Skin of body (tissue), 2 donors: ENCODE measurements around the gene MPP1. TPM values are rescaled to one million over a fixed set of nuclear protein-coding genes. Genes with fewer than 3 reads are reported as not detected.

Experiments
- DNase-seq: peaks from one replicate; lab custom pipeline; 2025; lab: John Stamatoyannopoulos, UW
- total RNA-seq: library from RNA; depleted of rRNA; stranded (reverse); fragments of >200 nt; gene quantifications from one replicate; pipeline ENCODE4 v1.2.3, GENCODE V29; 2014

MPP1 gene
- total RNA-seq, 1 donor from 2014 or later = 34.6 TPM

- no peak for DNase-seq
Observed at GRCh38 chrX:154813801-154814200, 8.5 kb upstream of the MPP1 start.

GRCh38 chrX:154812341-154813101, 7.2 kb upstream of the MPP1 start:
- no peak for DNase-seq

GRCh38 chrX:154809939-154810665, 4.8 kb upstream of the MPP1 start:
- no peak for DNase-seq

GRCh38 chrX:154806837-154807501, 1.7 kb upstream of the MPP1 start:
- DNase-seq = no peak

- no peak for DNase-seq
Observed at GRCh38 chrX:154805696-154806091, 409 bp upstream of the MPP1 start.

- DNase-seq = no peak
Observed at GRCh38 chrX:154804261-154804956, 876 bp downstream of the MPP1 start.

- DNase-seq = no peak
Observed at GRCh38 chrX:154802947-154803346, 2.3 kb downstream of the MPP1 start.

- DNase-seq = no peak
Observed at GRCh38 chrX:154800478-154801210, 4.6 kb downstream of the MPP1 start.

- DNase-seq = no peak
Observed at GRCh38 chrX:154799556-154800348, 5.5 kb downstream of the MPP1 start.

- DNase-seq = no peak
Observed at GRCh38 chrX:154797006-154797405, 8.3 kb downstream of the MPP1 start.

- no peak for DNase-seq
Observed at GRCh38 chrX:154795016-154795415, 10.3 kb downstream of the MPP1 start.

- DNase-seq = no peak
Observed at GRCh38 chrX:154793084-154793795, 12.0 kb downstream of the MPP1 start.

GRCh38 chrX:154791939-154792338, 13.3 kb downstream of the MPP1 start:
- DNase-seq = no peak

GRCh38 chrX:154791467-154791866, 13.8 kb downstream of the MPP1 start:
- DNase-seq = no peak

GRCh38 chrX:154785716-154786115, 19.6 kb downstream of the MPP1 start:
- no peak for DNase-seq

GRCh38 chrX:154784149-154784995, 20.9 kb downstream of the MPP1 start:
- no peak for DNase-seq

GRCh38 chrX:154780968-154781367, 24.3 kb downstream of the MPP1 start:
- DNase-seq = no peak

GRCh38 chrX:154779261-154779660, 26.0 kb downstream of the MPP1 start:
- no peak for DNase-seq

- no peak for DNase-seq
Observed at GRCh38 chrX:154776753-154777152, 28.5 kb downstream of the MPP1 start.
